Common myeloid progenitor, CD34-positive (primary cell): Measurements from ENCODE around the gene SEMA5A.

ENCODE experiments used
- CTCF ChIA-PET: fragments of 350-600 bp; sonication (Branson Sonifier 250); formaldehyde crosslinking; loops from one replicate; lab custom pipeline; 2021; ENCODE audit warnings: antibody characterized with exemption; lab: Charles Lee
- POLR2A ChIA-PET: fragments of 350-600 bp; sonication (Branson Sonifier 250); formaldehyde crosslinking; loops from one replicate; lab custom pipeline; 2021; ENCODE audit warnings: antibody characterized with exemption; lab: Charles Lee
- DNase-seq, 3 donors: peaks; one replicate each; pipeline versions ENCODE4 v3.0.0 to v3.0.0-alpha.2; 2013
- H3K27ac ChIP-seq, 2 experiments: 1 replicate in 1 of 2; 2 replicates in 1 of 2; pipeline ENCODE4 v1.7.0; 2013; ENCODE audit warnings: inconsistent platforms in 2 of 2, low read length in 2 of 2, mild to moderate bottlenecking in 2 of 2, low read depth in 1 of 2, moderate library complexity in 1 of 2; ENCODE audit not compliant: severe bottlenecking in 2 of 2, insufficient read depth in 1 of 2, poor library complexity in 1 of 2
- H3K27me3 ChIP-seq, 5 experiments: replicated peaks in 2 of 5; 1 replicate in 3 of 5; 2 replicates in 2 of 5; pipeline versions ENCODE4 v1.6.1 to v1.7.0; 2013; ENCODE audit warnings: low read length in 4 of 5, mild to moderate bottlenecking in 2 of 5, moderate library complexity in 2 of 5, inconsistent platforms in 1 of 5; ENCODE audit not compliant: insufficient read depth in 5 of 5, control insufficient read depth in 4 of 5
- H3K36me3 ChIP-seq, 4 experiments: 1 replicate in 2 of 4; 2 replicates in 2 of 4; pipeline versions ENCODE4 v1.6.1 to v1.7.0; 2013; ENCODE audit warnings: low read length in 3 of 4, control low read depth in 1 of 4, mild to moderate bottlenecking in 1 of 4; ENCODE audit not compliant: control insufficient read depth in 4 of 4, insufficient read depth in 4 of 4
- H3K4me1 ChIP-seq, 4 experiments: 1 replicate in 3 of 4; 2 replicates in 1 of 4; pipeline versions ENCODE4 v1.6.1 to v1.7.1; 2013; ENCODE audit warnings: low read length in 3 of 4, mild to moderate bottlenecking in 3 of 4, control low read depth in 1 of 4, inconsistent platforms in 1 of 4, moderate library complexity in 1 of 4; ENCODE audit not compliant: control insufficient read depth in 4 of 4, insufficient read depth in 4 of 4; ENCODE audit errors: control extremely low read depth in 1 of 4
- H3K4me3 ChIP-seq, 7 experiments: 1 replicate in 4 of 7; 2 replicates in 3 of 7; pipeline versions ENCODE4 v1.5.1 to v1.7.0; 2013; ENCODE audit warnings: mild to moderate bottlenecking in 7 of 7, low read length in 6 of 7, moderate library complexity in 6 of 7, inconsistent platforms in 2 of 7, low read depth in 2 of 7, control low read depth in 1 of 7; ENCODE audit not compliant: insufficient read depth in 4 of 7, control insufficient read depth in 1 of 7; ENCODE audit errors: extremely low read depth in 1 of 7
- H3K9me3 ChIP-seq, 5 experiments: 1 replicate in 4 of 5; 2 replicates in 1 of 5; pipeline versions ENCODE4 v1.6.1 to v1.7.1; 2013; ENCODE audit warnings: low read length in 4 of 5, mild to moderate bottlenecking in 2 of 5, inconsistent platforms in 1 of 5, low read depth in 1 of 5, moderate library complexity in 1 of 5; ENCODE audit not compliant: control insufficient read depth in 4 of 5, insufficient read depth in 2 of 5; ENCODE audit errors: control extremely low read depth in 1 of 5
- WGBS: methylation state at CpG from one replicate; pipeline ENCODE4 v1.1.5; 2013; ENCODE audit not compliant: insufficient coverage; 5-methylcytosine and 5-hydroxymethylcytosine counted together

SEMA5A gene

GRCh38 chr5:9169557-9169902, 376.3 kb downstream of the SEMA5A start:
- no peaks in the 10 kb centered on the region for H3K36me3 ChIP-seq
- H3K9me3 ChIP-seq: peaks cover 0 to 3% (median 0%) of the 10 kb centered on the region in 5 experiments
- CTCF ChIA-PET: no interaction called here
- no peak overlapping the region for H3K4me3 ChIP-seq
- 92% methylated on average over 1 of the region's 1 CpG for WGBS
- no peak overlapping the region for H3K27ac ChIP-seq
- H3K27me3 ChIP-seq: peaks cover 0 to 19% (median 0%) of the 10 kb centered on the region in 5 experiments
- POLR2A ChIA-PET: no interaction called here
- no peak for DNase-seq
- H3K4me1 ChIP-seq: peaks cover 0 to 3% (median 0%) of the 10 kb centered on the region in 4 experiments

- H3K27ac ChIP-seq: no peak overlapping the region
- peaks cover 0 to 19% (median 0%) of the 10 kb centered on the region in 5 experiments for H3K27me3 ChIP-seq
- 93% methylated on average over 4 of the region's 5 CpGs for WGBS
- no peak for DNase-seq
- peaks cover 0 to 3% (median 0%) of the 10 kb centered on the region in 5 experiments for H3K9me3 ChIP-seq
- CTCF ChIA-PET: no interaction called here
- no peak overlapping the region for H3K4me3 ChIP-seq
- POLR2A ChIA-PET: no interaction called here
- no peaks in the 10 kb centered on the region for H3K36me3 ChIP-seq
- H3K4me1 ChIP-seq: peaks cover 0 to 3% (median 0%) of the 10 kb centered on the region in 4 experiments
Observed at GRCh38 chr5:9168791-9169556, 376.9 kb downstream of the SEMA5A start.

- H3K36me3 ChIP-seq: no peaks in the 10 kb centered on the region
- H3K27me3 ChIP-seq: peaks cover 0 to 26% (median 7%) of the 10 kb centered on the region in 5 experiments
- 90% methylated on average over 3 of the region's 7 CpGs for WGBS
- peaks cover 0 to 3% (median 0%) of the 10 kb centered on the region in 4 experiments for H3K4me1 ChIP-seq
- POLR2A ChIA-PET: no interaction called here
- H3K4me3 ChIP-seq: no peak overlapping the region
- H3K27ac ChIP-seq: no peak overlapping the region
- CTCF ChIA-PET: no interaction called here
- no peaks in the 10 kb centered on the region for H3K9me3 ChIP-seq
- no peak for DNase-seq
Observed at GRCh38 chr5:9166202-9167112, 379.4 kb downstream of the SEMA5A start.

DNA sequence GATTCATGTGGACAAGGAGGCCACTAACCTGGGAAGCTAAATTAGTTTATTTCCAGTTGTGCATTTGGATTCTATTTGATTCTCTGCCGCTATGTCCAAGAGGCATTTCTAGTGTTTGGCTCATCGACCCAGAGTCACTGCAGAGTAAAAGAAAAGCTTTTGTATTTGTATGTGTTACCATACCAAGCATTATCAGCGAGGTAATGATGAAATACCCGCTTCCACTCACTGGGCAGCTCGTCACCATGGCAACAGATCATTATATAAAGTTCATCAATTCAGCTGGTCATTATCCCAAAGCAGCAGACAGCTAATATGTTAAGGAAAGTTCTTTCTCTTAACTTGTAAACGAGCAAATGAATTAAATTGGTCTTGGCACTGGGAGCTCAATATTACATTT, 380.3 kb downstream of the SEMA5A start:
- Histone ChIP-seq H3K27me3 (peaks cover 0 to 23% (median 7%) of the 10 kb centered on the region in 5 experiments), H3K9me3 (no peaks in the 10 kb centered on the region), H3K27ac (no peak overlapping the region), H3K4me1 (peaks cover 0 to 3% (median 0%) of the 10 kb centered on the region in 4 experiments), H3K4me3 (no peak overlapping the region), H3K36me3 (no peaks in the 10 kb centered on the region)
- POLR2A ChIA-PET: no interaction called here
- CTCF ChIA-PET: no interaction called here
- 100% methylated on average over 1 of the region's 6 CpGs for WGBS
- no peak for DNase-seq

DNA sequence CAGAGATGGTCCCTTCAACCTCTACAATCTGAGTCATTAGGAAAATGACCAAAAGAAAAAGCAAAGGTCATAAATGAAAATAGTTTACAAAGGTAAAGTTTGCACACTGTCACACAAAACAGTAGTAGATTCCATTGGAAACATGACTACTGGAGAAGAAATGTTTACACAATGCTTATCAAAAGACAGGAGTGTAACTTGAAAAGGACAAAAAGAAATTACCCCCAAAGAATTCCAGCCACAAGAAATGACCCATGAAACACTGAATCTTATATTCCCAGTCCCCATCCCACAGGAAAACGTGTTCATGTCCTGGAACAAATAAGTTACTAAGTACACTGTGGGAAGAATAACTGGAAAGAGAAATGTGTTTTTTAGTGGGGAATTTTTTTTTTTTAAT, 385.1 kb downstream of the SEMA5A start:
- no peak overlapping the region for H3K27ac ChIP-seq
- H3K36me3 ChIP-seq: no peaks in the 10 kb centered on the region
- H3K27me3 ChIP-seq: peaks cover 0 to 9% (median 5%) of the 10 kb centered on the region in 5 experiments
- no CpG with 5 or more reads among the region's 1 CpG for WGBS
- H3K4me3 ChIP-seq: no peak overlapping the region
- no peaks in the 10 kb centered on the region for H3K9me3 ChIP-seq
- DNase-seq: no peak
- CTCF ChIA-PET: no interaction called here
- H3K4me1 ChIP-seq: no peaks in the 10 kb centered on the region
- POLR2A ChIA-PET: no interaction called here

GRCh38 chr5:9157811-9158210, 388.1 kb downstream of the SEMA5A start:
- H3K4me1 ChIP-seq: no peaks in the 10 kb centered on the region
- POLR2A ChIA-PET: no interaction called here
- peaks cover 0 to 8% (median 0%) of the 10 kb centered on the region in 5 experiments for H3K27me3 ChIP-seq
- no peak overlapping the region for H3K4me3 ChIP-seq
- no peaks in the 10 kb centered on the region for H3K9me3 ChIP-seq
- CTCF ChIA-PET: no interaction called here
- H3K27ac ChIP-seq: no peak overlapping the region
- WGBS: no CpG with 5 or more reads among the region's 2 CpGs
- H3K36me3 ChIP-seq: no peaks in the 10 kb centered on the region
- no peak for DNase-seq

DNA sequence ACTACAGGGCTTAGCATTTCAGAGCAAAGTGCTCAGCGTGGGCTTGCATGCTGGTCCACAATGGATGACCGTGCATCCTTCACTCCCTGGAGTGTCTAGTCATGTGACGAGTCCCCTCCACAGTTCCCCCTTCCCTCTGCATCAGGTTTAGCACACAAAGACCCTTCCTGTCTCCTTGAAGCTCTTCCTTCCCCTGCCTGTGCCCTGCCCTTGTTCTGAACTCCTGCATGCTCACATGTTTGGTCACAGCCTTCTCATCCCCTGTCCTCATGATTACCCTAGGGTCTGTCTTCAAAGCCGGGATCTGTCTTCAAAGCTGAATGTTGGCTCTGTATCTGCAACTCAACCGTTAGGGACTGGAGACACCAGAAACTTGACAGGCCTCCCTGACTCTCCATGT, 388.9 kb downstream of the SEMA5A start:
- no peaks in the 10 kb centered on the region for H3K9me3 ChIP-seq
- ChIA-PET CTCF (no interaction called here), POLR2A (no interaction called here)
- no peak for DNase-seq
- H3K4me1 ChIP-seq: no peaks in the 10 kb centered on the region
- no peaks in the 10 kb centered on the region for H3K36me3 ChIP-seq
- WGBS: 82% methylated on average over 4 of the region's 5 CpGs
- peaks cover 0 to 5% (median 0%) of the 10 kb centered on the region in 5 experiments for H3K27me3 ChIP-seq
- no peak overlapping the region for H3K27ac ChIP-seq
- no peak overlapping the region for H3K4me3 ChIP-seq
